ENCODE data around the gene RAB44.
"Not testable (repeated sequence)": the region's sequence is repeated elsewhere in the genome, so short reads cannot be mapped to it uniquely, and the experiment has no call there.

RAB44 gene, protein sequence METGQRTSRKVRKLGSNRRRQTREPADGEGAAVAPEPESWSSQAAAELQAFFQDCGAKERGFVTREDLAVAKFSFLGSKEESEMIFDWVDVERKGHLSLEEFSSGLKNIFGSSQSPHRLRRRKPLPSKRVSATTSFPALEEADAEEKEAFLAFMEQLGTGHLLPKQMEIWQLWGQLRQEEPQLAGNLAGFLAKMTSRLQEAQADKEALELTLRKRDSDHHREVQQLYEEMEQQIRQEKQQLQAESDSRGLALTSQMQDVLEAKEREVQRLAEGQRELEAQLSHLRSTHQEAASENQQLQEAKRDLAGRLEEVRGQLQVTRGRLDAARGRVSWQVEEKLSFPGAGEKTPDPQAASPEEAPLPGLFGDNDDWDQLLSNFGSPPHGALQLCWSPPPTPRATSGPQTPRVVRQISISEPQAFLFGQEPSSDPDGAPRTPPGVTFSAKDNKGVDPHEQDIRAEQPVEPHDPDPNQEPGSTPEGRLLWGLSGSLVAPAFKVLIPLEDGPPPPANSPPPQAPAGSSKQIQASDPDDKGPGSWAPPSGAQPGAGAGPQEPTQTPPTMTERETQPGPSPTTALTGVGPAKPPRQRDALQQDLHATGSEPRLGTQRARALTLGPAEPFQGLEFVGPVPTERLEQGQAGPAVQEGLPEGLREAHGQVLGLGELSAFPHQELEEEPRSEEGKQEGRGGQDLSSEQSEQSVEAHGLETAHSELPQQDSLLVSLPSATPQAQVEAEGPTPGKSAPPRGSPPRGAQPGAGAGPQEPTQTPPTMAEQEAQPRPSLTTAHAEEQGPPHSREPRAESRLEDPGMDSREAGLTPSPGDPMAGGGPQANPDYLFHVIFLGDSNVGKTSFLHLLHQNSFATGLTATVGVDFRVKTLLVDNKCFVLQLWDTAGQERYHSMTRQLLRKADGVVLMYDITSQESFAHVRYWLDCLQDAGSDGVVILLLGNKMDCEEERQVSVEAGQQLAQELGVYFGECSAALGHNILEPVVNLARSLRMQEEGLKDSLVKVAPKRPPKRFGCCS

DNA sequence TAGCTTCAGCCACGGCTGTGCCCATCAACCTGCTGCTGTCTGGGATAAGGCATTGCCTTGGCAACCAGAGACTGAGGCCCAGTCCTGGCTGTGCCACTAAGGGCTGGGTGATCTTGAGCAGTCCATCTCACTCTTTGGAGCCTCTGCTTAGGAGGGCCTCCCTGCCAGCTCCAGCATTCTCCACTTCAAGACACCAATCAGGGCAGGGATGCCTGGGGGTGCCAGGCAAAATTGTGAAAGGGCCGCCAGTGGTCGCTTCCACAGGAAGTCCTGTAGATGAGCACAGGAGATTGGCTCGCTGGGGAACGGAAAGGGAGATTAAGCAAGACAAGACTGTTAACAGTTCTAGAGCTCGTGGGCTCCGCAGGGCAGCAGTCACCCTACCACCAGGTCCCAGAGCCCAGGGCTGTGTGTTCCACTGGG lies at the start of gene RAB44:
TSS of gene RAB44 (plus strand) at position 346 of the 423 bp plus-strand sequence. CDS start 6,410 bp downstream, outside the sequence.
- no peak for DNase-seq

DNA sequence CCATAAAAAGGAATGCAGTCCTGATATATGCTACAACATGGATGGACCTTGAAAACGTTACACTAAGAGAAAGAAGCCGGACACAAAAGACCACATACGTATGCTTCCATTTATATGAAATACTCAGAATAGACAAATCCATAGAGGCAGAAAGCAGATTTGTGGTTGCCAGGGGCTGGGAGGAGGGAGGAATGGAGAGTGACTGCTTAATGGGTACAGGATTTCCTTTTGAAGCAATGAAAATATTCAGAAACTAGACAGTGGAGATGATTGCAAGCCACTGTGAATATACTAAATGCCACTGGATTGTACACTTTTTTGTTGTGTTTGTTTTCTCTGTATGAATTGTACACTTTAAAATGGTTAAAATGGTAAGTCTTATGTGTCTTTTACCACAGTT lies 48.5 kb upstream of the RAB44 start:
- no peak for DNase-seq

GRCh38 chr6:36649701-36650484 lies 47.7 kb upstream of the RAB44 start:
- DNase-seq = no peak

- DNase-seq = no peak
Observed at GRCh38 chr6:36650848-36651478, 46.7 kb upstream of the RAB44 start.

DNA sequence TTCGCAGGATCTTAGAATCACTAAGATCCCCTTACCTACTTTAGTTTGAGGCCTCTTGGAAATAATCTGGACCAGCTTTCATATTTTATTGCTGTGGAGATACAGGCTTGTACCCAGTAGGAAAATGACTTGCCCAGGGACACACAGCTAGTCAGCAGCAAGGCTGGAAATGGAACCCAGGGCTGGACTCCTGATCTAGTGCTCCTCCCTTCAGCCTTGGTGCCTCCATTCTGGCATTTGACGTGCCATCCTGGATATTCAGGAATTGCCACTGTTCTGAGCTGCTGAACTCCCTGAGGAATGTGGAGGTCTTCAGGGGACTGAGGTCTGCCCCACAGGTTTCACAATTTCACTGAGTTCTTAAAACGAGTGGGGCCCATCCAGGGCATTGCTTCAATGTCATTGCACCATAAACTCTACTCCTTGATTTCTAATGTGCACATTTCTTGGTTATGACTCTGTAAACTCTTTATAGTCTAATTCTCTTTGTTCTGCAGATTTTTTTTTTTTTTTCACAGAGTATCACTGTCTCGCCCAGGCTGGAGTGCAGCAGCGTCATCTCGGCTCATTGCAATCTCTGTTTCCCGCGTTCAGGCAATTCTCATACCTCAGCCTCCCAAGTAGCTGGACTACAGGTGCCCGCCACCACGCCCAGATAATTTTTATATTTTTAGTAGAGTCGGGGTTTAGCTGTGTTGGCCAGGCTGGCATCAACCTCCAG lies 45.8 kb upstream of the RAB44 start:
- no peak for DNase-seq

GRCh38 chr6:36654469-36654868 lies 43.2 kb upstream of the RAB44 start:
- DNase-seq = not testable (repeated sequence)

DNA sequence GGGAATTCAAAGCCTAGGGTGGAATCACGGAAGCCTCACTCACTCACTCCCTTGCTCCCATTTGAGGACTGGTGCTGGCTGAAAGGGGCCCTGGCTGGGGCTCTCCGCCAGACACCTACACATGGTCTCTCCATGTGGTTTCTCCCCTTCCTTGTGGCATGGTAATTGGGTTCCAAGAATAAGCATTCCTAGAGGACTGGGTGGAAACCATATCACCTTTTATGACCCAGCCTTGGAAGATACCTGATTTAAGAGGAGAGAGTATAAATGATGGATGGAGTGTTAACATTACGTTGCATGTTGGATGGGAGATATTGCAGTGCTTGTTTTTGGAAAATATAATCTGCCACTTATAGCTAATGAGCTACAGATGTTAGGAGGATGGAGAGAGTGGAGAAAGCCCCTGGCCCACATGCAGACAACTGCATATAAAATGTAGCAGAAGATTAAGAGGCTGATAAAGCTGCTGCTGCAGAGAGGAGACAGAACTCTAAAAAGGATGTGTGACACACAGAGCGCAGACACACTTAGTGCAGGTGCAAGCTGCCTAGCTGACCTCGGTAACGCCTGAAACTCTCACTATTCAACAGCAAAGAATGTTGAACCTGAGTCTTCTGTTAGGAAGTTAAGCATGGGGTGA lies 42.4 kb upstream of the RAB44 start:
- DNase-seq = no peak

- DNase-seq = no peak
Observed at GRCh38 chr6:36656441-36656840, 41.2 kb upstream of the RAB44 start.

DNA sequence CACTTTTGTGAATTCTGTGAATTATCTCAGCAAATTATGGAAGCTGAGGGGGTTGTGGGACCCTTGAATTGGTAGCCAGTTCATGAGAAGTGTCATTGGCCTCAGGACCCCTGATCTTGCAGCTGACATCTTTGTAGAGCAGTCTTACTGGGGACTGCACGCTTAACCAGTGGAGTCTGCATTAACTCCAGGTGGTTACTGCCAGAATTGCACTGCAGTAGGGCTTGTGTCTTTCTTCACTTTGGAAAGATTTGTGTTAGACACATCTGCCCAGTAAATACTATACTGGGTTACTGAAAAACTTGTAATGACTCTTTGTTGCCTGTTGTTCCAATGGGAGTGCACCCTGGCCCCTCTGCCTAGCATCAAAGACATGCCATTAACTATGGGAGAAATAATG lies 40.4 kb upstream of the RAB44 start:
- DNase-seq = no peak

DNA sequence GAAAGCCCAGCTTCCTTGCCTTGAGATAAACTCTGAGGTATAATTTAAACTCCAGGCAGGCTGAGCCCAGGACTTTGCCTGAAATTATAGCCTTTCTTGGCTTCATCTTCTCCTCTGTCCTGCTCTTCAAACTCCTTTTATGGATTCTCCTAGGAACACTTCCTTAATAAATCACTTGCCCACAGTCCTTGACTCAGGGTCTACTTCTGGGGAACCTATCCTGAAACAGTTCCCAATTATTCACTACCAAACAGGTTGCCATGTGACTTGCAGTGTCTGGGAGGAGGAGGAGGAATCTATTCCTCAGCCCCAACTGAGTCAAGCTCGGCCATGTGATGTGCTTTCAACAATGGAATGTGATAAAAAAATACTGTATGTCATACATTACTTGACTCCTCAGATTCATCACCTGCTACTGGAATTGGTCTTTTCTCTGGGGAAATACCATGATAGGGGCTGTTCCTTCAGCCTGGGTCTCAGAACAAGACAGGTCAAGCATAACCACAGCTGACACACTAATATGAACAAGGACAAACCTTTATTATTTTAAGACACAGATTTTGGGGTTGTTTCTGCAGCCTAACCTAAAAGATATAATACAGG lies 39.6 kb upstream of the RAB44 start:
- no peak for DNase-seq

GRCh38 chr6:36659271-36659670 lies 38.4 kb upstream of the RAB44 start:
- no peak for DNase-seq

- DNase-seq = no peak
Observed at GRCh38 chr6:36660771-36661471, 36.7 kb upstream of the RAB44 start.

DNA sequence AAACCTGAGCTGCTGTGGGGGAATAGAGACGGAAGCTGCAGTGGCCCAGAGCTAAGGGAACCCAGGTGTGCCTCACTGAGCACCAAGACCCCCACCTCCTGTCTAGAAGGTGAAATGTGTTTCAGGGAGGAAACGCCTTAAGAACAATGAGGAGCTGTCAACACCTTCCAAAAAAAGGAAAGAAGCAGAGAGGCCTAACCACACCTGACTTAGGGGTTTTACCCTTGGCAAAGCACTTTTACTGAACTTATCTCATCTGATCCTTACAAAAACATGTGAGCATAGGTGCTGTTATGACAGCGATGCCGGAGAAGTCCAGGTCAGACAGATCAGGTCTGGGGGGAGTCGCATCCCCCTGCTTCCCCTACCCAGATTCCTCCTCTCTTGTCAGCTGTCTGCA lies 35.2 kb upstream of the RAB44 start:
- no peak for DNase-seq

- DNase-seq = no peak
Observed at GRCh38 chr6:36662827-36663256, 34.8 kb upstream of the RAB44 start.

- DNase-seq = no peak
Observed at GRCh38 chr6:36663504-36664446, 33.9 kb upstream of the RAB44 start.

DNA sequence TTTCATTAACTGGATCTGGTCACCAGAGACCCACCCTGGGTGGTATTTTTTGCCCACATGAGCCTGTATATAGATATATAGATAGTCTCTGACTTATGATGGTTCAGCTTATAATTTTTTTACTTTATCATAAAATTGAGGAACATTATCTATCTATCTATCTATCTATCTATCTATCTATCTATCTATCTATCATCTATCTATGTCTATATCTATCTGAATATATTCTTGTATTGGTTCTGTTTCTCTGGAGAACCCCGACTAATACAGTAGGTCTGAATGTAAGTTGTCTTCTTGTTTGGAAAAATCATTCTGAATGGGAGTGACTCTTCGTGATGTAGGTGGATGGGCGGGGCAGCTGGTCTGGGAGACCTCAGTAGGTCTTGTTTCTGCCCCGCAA lies 32.4 kb upstream of the RAB44 start:
- DNase-seq = no peak

DNA sequence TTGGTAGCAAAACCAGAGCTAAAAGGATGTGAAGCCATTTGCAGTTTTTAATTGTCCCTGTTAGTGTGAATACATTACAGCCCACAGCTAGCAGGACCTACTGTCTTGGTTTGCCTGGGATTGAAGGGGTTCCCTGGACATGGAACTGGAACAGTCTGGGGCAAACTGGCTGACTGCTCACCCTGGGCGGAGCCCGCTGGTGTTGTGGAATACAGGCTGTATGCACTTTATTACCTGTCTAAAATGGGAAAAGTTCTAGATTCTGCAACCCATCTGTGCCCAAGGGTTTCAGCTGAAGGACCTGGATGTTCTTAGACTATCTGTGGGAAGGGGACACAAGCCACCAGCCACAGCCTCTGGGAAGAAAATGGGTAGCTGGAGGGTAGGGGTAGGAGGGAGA lies 31.3 kb upstream of the RAB44 start:
- DNase-seq = no peak

- no peak for DNase-seq
Observed at GRCh38 chr6:36666826-36667591, 30.6 kb upstream of the RAB44 start.

All from stimulated activated CD4-positive, alpha-beta T cell treated with anti-CD3 and anti-CD28 coated beads, Interleukin-4, amount 100 ng/mL, for 24 hours (primary cell).